Stimulated activated CD4-positive, alpha-beta T cell treated with anti-CD3 and anti-CD28 coated beads, TNF-alpha, amount 100 ng/mL, for 4 hours (primary cell): ENCODE results near the gene HOGA1.
"Not testable (repeated sequence)": the region's sequence is repeated elsewhere in the genome, so short reads cannot be mapped to it uniquely, and the experiment has no call there.

Source experiments
- DNase-seq, 3 experiments: peaks; one replicate each; pipeline ENCODE4 v3.0.0-alpha.2; 2020; ENCODE audit warnings: low read depth in 3 of 3

The HOGA1 gene

DNA sequence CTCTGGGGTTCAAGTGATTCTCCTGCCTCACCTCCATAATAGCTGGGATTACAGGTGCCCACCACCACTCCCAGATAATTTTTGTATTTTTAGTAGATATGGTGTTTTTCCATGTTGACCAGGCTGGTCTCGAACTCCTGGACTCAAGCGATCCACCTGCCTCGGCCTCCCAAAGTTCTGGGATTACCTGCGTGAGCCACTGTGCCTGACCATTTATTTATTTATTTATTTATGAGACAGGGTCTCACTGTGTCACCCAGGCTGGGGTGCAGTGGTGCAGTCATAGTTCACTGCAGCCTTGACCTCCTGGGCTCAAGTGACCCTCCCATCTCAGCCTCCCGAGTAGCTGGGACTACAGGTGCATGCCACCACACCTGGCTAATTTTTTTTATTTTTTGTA is 29.9 kb upstream of the HOGA1 start:
- DNase-seq, result not testable (repeated sequence)

DNA sequence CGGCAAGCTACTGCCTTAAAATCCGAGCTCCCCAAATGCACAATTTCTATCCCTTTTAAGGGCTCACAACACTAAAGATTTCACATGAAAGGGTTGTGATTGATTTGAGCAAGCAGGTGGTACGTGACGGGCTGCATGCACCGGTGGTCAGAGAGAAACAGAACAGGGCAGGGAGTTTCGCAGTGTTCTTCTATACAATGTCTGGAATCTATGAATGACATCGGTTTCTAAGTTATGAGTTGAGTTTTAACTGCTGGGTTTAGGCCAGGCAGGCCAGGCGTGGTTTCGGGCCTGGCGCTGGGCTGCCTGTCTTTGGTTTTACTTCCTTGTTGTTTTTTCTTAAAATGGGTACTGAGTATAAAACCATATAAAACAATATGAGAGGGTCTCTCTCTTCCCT is 28.6 kb upstream of the HOGA1 start:
- DNase-seq, result not testable (repeated sequence)

DNA sequence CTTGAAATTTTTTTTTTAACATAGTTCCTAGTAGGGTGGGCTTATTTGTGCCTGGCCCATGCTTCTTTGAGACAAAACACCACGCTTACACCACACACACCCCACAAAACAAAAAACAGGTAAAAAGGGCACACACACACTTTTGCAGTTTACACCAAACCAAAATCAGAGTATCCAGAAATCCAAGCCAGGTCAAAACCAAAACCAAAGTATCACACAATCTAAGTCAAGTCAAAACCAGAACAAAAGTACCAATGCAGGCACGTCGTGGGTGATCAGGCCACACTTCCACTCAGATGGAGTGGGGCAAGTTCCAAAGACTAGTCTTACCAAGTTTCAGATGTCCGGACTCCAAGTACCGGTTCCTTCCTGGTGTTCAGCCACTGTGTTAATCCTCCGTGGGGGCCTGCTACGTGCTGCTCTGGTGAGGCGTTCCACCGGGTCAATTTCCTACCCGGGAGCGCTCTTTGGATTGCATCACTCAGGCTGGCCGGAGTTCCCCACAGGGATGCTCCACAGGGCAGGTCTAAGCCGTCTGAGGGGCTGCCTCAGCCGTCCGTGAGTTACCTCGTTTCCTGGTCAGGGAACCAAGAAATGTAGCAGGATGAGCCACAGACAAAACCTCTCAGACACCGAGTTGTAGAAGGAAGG is 23.3 kb upstream of the HOGA1 start:
- not testable (repeated sequence) for DNase-seq

DNA sequence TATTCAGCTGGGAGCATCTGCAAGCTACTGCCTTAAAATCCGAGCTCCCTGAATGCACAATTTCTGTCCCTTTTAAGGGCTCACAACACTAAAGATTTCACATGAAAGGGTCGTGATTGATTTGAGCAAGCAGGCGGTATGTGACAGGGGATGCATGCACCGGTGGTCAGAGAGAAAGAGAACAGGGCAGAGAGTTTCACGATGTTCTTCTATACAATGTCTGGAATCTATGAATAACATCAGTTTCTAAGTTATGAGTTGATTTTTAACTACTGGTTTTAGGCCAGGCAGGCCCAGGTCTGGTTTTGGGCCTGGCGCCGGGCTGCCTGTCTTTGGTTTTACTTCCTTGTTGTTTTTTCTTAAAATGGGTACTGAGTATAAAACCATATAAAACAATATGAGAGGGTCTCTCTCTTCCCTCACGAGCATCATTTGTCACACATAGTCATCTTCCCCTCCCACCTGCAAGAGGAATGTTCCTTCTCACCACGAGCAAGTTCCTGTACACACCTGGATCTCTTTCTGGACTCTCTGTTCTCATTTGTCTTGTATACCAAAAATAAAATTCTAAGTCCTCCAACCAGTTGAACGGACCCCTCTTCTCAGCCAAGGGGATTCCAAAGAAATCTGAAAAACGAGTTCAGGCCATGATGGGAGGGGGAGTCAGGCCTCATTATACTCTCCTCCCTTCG is 22.7 kb upstream of the HOGA1 start:
- DNase-seq, result not testable (repeated sequence)

DNA sequence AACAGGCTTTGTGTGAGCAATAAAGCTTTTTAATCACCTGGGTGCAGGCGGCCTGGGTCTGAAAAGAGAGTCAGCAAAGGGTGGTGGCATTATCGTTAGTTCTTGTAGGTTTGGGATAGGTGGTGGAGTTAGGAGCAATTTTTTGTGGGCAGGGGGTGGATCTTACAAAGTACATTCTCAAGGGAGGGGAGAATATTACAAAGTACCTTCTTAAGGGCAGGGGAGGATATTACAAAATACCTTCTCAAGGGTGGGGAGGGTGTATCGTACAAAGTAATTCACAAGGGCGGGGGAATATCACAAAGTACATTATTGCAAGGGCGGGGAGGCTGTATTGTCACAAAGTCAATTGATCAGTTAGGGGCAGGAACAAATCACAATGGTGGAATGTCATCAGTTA is 21.9 kb upstream of the HOGA1 start:
- DNase-seq, result not testable (repeated sequence)

DNA sequence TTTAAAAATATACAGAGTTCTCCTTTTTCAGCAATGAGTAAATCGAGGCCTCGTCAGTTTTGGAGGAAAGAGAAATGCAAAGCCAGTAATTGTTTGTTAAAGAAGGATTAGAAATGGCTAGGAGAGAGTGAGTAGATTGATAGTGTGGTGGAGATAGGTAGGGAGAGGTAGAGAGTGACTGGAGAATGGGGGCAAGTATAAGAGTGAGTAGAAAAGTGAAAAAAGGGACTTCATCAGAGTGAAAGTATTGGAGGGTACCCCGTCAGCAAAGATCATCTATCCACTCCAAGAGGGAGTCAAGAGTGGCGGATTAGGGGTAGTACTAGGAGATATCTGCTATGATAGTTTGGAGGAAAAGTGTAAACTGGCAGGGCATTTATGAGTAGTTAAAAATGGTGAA is 20.9 kb upstream of the HOGA1 start:
- no peak for DNase-seq

DNA sequence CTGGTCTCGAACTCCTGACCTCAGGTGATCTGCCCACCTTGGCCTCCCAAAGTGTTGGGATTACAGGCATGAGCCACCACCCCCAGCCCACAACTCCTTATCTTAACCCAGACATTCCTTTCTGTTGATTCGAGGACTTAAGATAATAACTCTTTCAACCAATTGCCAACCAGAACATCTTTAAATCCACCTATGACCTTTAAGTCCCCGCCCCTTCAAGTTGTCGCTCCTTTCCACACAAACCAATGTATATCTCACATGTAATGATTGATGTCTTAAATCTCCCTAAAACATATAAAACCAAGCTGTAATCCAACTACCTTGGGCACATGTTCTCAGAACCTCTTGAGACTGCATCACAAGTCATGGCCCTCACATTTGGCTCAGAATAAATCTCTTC is 19.4 kb upstream of the HOGA1 start:
- DNase-seq, result no peak

DNA sequence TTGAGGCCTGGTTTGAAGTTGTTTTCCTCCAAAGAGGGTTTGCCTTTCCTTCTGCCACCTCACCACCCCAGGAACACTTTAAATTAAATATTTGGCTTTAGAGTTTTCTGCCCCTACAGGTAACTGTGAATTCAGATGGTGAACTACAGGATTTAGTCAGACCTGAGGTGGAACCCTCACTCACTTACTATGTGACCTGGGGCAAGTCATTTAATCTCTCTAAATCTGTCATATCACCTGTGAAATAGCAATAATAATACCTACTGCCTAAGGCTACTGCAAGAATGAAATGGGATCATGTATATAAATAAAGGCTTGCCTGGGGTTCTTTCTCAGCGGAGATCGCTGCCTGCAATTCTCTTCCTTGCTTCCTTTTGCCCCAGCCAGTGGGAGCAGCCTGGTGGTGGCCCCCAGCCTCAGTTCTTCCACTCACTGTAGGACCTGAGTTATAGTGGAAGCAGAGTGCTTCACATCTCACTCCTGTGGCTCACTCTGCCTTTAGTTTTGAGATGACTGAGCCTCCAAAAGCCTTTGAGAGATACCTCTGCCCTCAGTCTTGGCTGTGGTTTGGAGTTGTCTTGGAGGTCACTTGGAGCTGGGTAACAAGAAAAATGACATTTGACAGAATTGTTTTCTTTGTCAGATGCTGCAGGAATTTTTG is 17.7 kb upstream of the HOGA1 start:
- DNase-seq, result no peak

DNA sequence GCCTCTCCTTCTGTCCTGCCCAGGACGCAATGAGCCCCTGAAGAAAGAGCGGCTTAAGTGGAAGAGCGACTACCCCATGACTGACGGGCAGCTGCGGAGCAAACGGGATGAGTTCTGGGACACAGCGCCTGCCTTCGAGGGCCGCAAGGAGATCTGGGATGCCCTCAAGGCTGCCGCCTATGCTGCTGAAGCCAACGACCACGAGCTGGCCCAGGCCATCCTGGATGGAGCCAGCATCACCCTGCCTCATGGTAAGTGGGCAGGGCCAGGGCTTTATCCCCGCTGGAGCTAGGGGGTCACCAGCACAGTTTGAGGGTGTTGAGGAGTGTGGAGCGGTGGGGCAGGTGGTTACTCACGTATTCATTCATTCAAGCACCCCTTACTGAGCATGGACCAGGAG is 16.3 kb upstream of the HOGA1 start:
- DNase-seq, result no peak

DNA sequence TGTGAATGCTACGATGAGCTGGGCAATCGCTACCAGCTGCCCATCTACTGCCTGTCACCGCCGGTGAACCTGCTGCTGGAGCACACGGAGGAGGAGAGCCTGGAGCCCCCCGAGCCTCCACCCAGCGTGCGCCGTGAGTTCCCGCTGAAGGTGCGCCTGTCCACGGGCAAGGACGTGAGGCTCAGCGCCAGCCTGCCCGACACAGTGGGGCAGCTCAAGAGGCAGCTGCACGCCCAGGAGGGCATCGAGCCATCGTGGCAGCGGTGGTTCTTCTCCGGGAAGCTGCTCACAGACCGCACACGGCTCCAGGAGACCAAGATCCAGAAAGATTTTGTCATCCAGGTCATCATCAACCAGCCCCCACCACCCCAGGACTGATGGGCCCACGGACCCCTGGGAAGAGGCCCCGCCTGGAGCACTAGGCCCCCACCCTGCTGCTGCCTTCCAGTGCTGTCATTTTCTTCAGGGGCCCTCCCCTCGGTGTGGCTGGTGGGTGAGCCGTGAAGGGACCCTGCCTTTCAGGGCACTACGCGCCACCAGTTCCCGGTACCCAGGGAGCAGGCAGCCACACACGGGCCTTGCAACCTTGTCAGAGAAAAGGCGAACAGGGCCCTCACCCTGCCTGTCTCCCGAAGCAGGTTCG is 13.9 kb upstream of the HOGA1 start:
- no peak for DNase-seq

DNA sequence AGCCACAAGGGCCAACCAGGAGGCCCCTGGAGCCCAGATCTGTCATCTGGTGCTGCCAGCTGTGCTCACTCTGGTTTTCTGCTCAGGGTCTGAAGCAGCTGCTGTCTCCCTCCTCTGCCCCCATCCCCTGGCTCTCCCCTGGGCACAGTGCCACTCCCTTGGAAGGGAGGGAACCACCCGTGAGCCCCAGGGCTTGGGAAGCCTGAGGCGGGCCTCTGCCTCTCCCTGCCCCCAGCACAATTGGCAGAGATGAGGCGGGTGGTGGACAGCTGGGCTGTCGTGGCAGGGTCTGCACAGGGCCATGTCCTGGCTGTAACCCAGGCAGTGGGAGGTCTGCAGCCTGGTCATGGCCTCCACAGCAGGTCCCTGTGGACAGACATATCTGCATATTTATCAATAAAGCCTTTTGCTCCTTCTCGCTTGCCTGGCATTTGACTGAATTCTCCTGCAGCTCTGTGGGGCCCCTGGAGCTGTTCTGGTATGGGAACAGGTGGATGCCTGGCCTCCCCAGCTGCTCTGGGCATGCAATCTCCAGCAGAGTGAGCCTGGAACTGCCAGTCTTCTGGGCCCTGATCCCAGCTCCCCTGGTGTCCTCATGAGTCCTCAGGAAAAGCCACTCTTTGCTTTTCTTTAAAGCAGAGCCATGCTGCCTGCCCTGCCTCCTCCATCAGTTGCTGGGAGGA is 13.3 kb upstream of the HOGA1 start:
- no peak for DNase-seq

DNA sequence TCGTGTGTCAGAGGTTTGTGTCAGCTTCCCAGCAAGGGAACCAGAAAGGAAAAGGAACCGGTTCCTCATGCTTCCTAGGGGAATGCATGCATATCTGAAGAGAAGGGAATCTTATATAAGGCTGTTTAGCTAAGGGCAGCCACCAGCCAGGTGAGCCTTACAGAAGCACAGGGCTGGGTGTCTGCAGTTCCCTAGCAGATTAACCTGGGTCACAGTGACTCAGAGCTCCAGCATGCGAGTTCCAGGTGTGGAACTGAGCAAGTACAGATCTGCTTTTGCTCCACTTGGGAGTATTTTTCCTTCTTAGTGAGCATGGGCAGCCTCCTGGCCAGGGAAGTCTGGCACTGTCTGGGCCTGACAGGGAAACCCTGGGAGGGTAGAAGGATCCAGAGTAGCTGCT is 12.6 kb upstream of the HOGA1 start:
- DNase-seq, result no peak

DNA sequence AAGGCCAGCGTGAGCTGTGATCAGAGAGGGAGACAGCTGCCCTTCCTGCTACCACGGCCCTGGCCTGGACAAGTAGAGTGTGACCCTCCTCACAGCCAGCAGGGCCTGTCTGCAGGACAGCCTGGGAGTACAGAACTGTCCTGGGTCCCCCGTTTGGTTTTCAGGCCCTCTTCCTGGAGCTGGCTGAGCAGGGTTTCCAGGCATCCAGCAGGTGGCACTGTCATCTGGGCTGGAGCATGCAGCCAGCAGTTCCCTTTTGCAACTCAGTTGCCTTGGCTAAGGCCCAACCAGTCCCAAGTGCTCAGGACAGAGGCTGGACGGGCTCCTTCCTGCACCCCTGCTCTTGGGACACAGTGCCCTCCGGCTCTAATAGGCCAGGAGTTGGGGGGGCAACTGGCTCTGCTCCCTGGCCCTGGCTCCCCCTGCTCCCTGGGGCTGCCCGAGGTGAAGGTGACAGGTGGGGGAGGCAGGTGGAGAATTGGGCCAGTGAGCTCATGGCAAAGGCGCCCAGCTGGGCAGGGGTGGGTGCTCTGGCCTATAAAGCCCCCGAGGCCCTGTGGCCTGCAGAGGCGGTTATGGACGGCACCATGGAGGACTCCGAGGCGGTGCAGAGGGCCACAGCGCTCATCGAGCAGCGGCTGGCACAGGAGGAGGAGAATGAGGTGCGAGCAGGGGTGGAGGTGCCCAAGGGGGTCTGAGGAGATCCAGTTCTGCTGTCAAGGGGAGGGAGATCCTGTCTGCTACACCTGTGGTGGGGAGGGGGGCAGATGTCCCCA is 11.8 kb upstream of the HOGA1 start, which contains the start of gene ANKRD2:
TSS of gene ANKRD2 (plus strand) at position 566 of the 776 bp plus-strand sequence. CDS start at position 576, 10 bp downstream.
- DNase-seq, result peak; percentile 21 to 23 (median 22)

DNA sequence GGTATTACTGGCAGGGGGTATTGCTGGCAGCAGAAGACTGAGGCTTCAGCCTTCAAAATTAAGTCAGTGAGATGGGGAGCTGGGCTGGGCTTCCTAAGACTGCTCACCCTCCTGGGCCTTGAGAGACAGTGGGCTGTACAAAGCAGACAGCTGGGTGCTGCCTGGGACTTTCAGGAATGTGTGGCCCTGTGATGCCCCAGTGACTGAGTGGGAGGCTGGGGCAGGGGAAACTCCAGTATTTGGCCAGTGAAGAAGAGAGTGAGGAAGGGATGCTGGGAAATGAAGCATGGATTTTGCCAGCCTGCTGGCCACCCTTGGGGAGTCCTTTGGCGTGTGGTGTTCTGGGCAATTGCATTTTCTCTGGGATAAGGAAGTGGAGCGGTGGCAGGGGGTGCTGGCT is 11.2 kb upstream of the HOGA1 start:
- DNase-seq, result no peak

DNA sequence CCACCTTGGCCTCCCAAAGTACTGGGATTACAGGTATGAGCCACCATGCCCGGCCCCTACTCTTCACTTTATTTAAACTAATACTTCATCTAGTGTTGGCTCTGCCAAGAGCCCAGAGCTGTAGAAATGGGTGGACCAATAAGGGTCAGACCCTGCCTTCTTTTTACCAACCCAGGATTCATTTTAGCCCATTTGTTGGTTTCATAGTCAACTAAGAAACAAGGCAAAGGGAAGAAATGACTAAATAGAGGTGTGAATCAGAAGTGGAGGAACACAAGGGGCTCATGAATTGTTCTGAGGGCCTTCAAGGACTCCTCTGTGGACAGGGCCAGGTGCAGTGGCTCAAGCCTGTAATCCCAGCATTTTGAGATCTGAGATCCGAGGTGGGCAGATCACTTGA is 10.5 kb upstream of the HOGA1 start:
- DNase-seq, result no peak

DNA sequence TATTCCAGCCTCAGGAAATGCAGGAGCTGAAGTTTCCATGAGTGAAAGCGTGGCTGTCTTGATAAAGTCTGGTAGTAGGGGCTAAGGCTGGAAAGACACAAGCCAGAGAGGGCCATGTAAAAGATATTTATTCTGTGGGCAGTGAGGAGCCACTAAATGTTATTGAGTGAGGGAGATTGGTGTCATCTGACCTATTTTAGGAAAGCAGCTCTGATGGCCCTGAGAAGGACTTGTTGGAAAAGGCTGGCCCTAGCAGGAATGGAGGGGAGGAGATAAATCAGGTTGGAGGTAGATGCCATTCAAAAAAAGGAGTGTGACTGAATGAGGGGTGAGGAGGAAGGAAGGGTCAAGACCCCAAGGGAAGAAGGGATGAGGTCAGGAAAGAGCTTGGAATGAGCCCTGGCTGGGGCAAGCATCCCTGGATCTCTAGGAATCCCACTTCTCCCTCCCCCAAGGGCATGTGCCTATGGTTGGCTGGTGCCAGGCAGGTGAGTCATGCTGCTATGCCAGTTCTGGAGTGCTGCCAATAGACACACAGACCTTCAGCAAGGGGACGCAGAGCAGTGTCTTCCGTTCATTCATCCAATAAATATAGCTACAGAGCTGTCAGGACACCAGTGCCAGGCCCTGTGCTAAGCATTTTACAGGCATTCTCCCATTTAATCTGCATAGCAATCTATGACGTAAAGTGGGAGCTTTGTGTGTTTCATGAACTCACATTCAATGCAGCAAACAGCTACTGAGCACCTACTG is 9.6 kb upstream of the HOGA1 start:
- DNase-seq, result no peak

DNA sequence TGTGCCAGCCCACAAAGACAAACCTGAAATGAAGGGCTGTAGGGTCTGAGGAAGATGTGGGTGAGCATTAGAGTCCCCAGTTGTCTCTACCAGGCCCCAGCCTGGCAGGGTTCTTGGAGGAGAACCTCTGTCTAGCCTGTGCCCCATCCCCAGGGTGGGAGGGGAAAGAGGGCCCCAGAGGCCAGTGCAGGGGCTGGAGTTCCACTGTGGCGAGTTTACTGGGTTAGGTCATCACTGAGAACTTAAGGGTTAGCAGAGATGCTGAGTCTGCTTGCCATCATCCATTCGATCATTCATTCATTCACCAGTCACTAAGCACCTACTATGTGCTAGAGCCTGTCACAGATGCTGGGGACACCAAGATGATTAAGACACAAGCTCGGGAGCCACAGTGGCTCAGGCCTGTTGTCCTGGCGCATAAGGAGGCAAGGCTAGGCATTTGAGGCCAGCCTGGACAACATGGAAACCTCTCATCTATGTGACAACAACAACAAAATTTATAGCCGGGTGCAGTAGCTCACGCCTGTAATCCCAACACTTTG is 9.0 kb upstream of the HOGA1 start:
- DNase-seq, result no peak

DNA sequence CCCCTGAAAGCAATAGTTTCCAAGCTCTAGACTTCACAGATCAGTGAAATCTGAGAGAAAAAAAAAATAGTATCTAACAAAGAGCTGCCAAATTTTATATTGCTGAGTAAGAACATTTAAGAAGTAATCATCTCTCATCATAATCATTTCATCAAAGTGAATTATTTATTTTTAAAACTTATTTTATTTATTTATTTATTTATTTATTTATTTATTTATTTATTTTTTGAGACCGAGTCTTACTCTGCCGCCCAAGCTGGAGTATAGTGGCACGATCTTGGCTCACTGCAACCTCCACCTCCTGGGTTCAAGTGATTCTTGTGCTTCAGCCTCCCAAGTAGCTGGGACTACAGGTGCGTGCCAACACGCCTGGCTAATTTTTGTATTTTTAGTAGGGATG is 7.7 kb upstream of the HOGA1 start:
- not testable (repeated sequence) for DNase-seq

DNA sequence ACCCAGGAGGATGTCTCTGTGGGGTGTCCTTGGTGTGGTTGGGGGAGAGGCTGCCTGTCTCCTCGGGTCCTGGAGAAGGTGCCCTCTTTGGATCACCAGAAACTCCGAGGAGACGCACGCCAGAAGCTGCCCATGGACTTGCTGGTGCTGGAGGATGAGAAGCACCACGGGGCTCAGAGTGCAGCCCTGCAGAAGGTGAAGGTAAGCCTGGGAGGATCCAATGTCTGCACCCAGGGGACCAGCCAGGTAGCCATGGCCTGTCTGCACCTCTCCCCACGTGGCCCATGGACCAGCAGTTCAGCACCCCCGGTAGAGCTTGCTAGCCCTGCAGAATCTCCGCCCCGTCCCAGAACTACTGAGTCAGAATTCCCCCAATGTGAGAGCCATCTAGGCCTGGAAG is 6.5 kb upstream of the HOGA1 start:
- DNase-seq, result no peak

DNA sequence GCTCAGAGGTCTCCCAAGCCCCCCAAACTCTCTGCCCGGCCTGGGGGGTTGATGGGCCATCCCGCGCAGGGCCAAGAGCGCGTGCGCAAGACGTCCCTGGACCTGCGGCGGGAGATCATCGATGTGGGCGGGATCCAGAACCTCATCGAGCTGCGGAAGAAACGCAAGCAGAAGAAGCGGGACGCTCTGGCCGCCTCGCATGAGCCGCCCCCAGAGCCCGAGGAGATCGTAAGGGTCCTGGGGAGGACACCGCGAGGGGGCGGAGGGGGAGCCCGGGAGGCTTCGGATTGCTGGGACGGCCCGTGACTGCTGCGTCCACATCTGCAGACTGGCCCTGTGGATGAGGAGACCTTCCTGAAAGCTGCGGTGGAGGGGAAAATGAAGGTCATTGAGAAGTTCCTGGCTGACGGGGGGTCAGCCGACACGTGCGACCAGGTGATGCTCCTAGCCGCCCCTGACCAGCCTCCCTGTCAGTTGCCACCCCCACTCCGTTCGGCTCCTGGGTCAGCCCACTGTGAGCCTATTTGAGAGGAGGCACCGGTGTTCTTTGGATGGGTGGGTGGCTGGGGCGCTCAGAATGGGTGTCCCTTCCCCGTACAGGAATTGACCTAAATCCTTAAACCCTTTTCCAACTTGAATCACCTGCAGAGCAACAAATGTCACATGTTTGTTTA is 5.9 kb upstream of the HOGA1 start:
- no peak for DNase-seq
